Activated CD4-positive, alpha-beta T cell treated with anti-CD3 and anti-CD28 coated beads for 1 hour (primary cell): ENCODE results near the gene SYNPR.

Source experiments
- DNase-seq: peaks from one replicate; pipeline ENCODE4 v3.0.0-alpha.2; 2020

The SYNPR gene

GRCh38 chr3:63562323-63562722 lies 284.2 kb downstream of the SYNPR start:
- DNase-seq = no peak

- DNase-seq = no peak
These were observed 285.5 kb downstream of the SYNPR start for GRCh38 chr3:63563572-63563971.

DNA sequence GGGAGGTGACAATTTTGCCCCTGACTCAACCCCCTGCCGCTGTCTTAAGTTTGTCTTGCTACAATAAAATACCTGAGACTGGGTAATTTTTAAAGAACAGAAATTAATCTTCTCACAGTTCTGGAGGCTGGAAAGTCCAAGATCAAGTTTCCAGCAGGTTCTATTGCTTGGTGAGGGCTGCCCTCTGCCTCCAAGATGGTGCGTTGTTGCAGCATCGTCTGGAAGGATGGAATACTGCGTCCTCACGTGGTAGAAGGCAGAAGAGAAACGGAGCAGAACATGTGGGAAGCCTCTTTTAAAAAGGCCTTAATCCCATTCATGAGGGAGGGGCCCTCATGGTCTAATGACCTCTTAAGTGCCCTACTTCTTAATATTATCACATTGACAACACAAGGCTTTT lies 287.1 kb downstream of the SYNPR start:
- DNase-seq = no peak

- no peak for DNase-seq
These were observed 293.6 kb downstream of the SYNPR start for GRCh38 chr3:63571682-63572081.

DNA sequence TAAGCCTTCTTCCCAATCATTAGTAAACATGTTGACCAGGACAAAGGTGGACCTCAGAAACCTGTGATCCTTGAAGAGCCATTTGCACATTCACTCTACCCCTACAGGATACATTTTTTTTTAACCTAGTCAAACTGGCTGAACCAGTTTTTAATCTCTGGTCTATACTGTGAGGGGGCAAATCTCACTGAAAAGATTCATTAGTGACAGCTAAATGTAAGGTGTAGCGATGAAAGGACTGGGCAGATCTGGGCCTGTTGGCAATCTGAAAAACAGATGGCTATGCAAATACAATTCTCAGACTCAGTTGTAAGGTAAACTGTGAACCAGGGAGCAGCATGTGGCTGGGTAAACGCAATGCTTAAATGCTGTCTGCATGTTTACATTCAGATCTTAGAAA lies 298.7 kb downstream of the SYNPR start:
- DNase-seq = no peak

DNA sequence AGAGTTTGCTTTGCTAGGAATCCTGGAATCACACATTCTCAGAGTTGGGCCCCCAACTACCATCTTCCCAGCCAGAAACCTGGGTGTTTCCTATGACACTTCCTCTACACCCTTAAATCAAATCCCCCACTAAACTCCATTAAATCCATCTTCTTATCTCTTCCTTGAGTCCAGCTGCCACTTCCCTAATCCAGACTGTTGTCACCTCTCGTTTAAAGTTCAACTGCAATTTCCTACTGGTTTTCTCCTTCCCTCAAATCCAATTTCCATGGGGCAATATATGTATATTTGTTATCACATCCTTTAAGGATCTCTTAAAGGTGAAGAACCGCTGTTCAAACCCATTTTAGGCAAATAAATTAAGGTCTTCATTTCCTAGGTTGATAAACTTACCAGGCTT lies 300.8 kb downstream of the SYNPR start:
- DNase-seq = no peak

- DNase-seq = no peak
These were observed 302.0 kb downstream of the SYNPR start for GRCh38 chr3:63580151-63580550.

DNA sequence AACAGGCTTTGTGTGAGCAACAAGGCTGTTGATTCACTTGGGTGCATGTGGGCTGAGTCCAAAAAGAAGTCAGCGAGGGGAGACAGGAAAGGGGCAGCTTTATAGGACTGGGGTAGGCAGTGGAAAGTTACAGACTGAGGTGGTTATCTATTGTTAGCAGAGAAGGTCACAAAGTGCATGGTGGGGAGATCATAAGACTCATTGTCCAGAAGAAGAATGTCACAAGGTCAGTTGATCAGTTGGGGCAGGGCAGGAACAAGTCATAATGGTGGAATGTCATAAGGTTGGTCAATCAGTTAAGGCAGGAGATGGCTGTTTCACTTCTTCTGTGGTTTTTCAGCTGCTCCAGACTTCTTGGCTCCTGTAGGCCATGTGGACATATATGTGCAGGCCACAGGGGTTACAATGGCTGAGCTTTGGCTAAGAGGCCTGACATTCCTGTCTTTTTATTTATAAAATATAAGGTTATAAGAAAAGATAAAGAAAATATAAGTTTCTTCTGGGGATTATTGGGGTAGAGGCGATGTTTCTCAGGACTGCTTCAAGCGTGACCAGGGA lies 304.9 kb downstream of the SYNPR start:
- no peak for DNase-seq

- DNase-seq = no peak
These were observed 306.6 kb downstream of the SYNPR start for GRCh38 chr3:63584681-63585080.

DNA sequence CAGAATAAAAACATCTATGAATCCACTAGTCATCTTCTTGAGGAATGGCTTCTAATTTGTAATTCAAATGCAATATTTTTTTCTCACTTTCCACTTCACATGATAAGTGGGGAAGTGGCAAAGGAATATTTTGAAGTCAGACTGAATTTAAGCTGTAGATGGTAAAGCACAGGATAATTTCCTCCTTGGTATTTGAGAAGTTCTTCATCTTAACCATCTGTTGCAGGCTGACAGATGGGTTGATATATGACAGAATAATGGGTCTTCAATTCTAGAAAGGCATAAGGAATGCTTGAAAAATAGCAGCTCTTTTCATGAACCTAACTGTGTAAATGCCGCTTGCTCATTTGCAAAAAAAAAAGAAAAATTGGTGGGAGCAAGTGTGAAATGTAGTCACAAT lies 307.8 kb downstream of the SYNPR start:
- no peak for DNase-seq

GRCh38 chr3:63588895-63589294 lies 310.8 kb downstream of the SYNPR start:
- no peak for DNase-seq

- DNase-seq = no peak
These were observed 315.7 kb downstream of the SYNPR start for GRCh38 chr3:63593779-63594178.

DNA sequence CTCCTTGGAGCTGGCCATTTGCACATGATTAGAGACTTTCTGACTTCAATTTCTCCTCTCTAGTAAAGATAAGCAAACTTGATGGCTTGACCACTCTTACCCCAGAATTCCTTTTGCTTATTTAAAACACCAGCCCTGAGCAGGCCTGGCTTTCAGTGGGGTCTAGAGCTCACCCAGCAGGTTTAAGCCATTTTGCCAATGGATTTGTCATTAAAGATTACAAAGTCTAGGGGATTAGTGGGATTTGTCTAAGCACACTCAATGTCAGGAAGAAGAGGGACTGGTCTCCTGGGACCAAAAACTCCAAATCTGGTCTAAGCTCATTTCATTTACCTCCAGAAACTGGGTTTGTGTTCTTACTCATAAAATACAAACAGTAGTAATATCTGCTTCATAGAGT lies 317.1 kb downstream of the SYNPR start:
- DNase-seq = no peak

DNA sequence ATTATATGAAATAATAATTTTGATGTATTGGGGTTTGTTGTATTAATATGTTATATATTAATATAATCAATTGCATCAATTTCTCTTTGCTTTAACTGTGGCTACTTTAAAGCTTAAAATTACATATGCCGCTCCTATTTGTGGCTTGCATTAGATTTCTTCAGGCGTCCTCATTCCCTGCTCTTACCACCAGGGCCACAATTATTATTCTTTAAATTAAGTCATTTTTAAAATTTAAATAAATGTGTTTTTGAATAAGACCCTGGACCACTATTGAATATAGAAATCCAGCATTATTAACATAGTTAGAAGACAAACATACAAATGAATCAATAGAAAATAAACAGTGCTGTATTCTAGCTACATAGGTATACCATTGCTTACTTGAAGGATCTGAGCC lies 318.9 kb downstream of the SYNPR start:
- DNase-seq = no peak

- no peak for DNase-seq
These were observed 329.6 kb downstream of the SYNPR start for GRCh38 chr3:63607716-63608115.

DNA sequence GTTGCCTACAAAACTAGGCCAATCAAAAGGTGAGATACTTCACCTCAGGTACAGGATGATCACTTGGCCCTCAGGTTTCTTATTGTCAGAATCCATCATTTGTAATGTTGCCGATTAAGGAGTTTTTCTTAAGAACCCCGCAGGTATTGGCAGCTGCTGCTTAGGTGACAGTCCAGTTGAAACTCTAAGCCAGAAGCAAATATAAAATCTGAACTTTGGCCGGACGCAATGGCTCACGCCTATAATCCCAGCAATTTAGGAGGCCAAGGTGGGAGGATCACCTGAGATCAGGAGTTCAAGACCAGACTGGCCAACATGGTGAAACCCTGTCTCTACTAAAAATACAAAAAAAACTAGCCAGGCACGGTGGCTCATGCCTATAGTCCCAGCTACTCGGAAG lies 331.3 kb downstream of the SYNPR start:
- DNase-seq = no peak

DNA sequence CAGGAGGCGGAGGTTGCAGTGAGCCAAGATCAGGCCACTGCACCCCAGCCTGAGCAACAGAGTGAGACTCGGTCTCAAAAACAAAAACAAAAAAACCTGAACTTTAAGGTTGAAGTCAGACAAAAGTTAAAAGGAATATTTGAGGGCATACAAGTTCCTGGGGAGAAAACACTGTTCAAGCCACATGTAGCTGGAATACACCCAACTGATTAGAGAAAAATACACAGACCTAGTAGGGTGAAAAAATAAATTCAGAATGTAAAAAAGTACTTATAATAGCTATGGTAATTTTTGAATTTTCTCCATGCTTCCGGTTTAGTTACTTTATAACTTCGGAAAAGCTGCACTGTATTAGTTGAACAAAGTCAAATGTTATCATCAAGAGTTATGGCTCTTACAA lies 331.7 kb downstream of the SYNPR start:
- DNase-seq = no peak

DNA sequence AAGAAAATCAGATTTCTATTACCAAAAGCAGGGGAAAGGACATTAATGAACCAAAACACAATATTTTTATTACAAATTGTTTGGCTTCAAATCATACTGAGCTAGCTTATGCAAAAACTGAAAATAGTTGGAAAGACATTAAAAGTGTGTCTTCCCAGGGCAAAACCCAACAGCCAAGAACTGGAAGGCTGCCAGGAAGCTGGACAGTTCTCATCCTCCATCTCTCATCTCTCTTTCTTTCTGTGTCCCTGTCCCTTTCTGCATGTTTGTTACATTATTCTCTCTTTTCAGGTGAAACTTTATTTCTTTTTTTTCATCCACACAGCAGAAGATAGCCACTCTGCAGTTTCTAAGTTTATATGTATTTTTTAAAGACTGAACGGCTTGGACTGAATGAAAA lies 333.3 kb downstream of the SYNPR start:
- DNase-seq = no peak

GRCh38 chr3:63613561-63613960 lies 335.5 kb downstream of the SYNPR start:
- no peak for DNase-seq

DNA sequence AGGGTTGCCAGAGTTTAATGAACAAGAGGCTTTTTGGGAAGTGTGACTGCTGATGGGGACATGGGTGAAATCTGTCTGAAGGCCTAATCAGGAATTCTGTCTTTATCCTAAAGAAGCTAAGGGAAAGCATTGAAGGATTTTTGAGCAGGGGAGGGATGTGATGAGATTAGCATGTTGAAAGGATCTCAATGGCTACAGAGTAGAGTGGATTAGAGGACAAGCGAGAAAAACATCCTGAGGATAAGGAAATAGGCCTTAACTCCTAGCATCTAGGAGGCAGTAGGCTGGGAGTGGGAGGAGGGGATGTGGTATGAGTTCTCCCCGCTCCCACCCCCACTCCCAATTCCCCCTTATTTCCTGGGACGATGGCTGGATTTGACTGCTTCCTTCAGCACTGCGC lies 339.3 kb downstream of the SYNPR start:
- no peak for DNase-seq

DNA sequence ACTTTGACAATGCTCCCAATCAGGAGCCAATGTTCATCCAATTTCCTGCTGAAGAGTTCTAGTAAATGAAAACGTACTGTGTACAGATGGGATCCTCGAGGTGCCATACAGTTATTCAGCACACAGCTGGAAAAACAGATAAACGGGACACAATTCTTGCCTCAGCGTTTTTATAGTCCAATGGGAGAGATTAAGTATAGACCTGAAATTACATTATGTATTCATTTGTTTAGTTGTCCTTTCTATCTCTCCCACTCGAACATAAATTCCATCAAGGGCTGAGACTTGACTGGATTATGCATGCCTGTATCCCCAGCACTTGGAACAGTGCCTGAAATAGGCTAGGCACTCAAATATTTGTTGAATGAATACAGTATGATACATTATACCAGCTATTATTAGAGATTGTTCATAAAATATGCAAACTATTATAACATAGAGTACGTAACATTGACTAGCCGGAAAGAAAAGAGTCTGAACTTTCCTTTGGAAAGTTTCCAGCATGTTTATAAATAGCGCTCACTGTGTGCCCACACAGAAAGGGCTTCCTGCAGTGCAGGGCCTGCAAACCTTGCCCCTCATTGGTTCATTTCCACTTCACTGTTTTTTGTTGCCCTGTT lies 346.9 kb downstream of the SYNPR start:
- no peak for DNase-seq

GRCh38 chr3:63631670-63632069 lies 353.6 kb downstream of the SYNPR start:
- no peak for DNase-seq

GRCh38 chr3:63635186-63635585 lies 357.1 kb downstream of the SYNPR start:
- no peak for DNase-seq

DNA sequence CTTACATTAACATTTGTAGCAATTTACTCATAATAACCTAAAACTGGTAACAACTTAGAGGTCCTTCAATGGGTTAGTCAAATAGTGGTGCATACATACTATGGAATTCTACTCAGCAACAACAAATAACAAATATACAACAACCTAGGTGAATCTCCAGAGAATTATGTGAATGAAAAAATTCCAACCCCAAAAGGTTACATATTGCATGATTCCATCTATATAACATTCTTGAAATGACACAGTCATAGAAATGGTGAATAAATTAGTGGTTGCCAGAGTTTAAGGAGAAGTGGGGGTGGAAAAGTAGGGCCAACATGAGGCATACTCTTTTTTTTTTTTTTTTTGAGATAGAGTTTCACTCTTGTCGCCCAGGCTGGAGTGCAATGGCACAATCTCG lies 361.7 kb downstream of the SYNPR start:
- no peak for DNase-seq

DNA sequence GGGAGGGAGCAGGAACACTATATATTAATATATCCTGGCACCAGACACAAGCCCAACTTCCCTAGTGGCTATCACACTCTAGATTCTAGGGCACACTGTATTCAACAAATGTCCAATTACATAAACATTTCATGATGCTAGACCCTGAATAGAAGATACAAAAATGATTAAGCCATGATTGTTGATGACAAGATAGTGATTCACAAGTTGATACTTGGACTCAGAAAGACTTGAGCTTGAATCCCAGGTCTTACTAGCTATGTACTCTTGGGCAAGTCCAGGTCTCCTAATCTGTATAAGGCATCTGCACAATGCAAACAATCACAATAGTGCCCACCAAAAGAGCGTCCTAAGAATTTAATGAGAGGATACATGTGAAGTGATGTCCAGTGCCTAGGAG lies 364.4 kb downstream of the SYNPR start:
- no peak for DNase-seq
